Endometrium (tissue), 2 donors: ENCODE data around the gene MGRN1.

Experiments used
- FAIRE-seq: peaks from 2 replicates; lab custom pipeline; 2012; peaks lifted over from hg19 to GRCh38; lab: Jason Lieb, UNC
- donor health status: control.
- donor health status: control.

Gene MGRN1

DNA sequence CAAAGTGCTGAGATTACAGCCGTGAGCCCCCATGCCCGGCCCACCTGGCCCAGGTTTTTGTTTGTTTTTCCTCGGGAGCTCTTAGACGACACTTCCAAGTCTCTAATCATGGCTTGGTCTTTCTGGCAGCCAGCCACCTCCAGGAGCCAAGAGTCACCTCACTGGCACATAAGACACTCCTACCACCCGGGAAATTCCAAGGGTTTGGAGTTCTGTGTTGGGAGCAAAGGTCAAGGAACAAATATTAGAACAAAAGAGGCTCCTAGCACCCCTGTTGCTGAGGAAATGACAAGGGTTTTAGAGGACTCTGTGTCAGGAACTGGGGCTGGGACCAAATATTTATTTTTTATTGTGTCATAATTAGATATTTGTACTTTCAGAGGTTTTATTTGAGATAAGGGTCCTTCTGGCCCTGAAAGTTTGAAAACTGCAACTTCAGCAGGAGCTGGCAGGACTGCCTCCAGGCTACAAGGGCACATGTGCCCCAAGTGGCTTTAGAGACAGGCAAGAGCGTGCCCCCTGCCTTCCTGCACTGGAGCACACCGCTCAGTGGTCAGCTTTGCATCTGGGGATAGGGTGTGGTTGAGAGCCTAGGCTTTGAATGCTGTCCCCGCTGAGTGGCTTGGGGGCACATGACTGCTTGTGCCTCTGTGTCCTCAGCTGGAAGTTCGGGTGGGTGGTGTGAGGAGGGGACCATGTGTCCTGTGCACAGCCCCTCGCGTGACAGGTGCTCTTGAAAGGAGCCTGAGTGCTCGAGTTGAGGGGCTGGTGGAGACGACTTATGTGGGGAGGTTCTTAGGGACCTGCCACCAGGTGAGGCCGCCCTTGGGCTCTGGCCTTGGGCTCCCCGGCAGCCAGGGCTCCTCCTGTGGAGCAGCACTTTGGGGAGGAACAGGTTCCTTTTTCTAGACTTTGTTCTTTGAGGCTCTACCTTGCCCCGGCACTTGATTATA lies 29.7 kb downstream of the MGRN1 start:
- FAIRE-seq = no peak

DNA sequence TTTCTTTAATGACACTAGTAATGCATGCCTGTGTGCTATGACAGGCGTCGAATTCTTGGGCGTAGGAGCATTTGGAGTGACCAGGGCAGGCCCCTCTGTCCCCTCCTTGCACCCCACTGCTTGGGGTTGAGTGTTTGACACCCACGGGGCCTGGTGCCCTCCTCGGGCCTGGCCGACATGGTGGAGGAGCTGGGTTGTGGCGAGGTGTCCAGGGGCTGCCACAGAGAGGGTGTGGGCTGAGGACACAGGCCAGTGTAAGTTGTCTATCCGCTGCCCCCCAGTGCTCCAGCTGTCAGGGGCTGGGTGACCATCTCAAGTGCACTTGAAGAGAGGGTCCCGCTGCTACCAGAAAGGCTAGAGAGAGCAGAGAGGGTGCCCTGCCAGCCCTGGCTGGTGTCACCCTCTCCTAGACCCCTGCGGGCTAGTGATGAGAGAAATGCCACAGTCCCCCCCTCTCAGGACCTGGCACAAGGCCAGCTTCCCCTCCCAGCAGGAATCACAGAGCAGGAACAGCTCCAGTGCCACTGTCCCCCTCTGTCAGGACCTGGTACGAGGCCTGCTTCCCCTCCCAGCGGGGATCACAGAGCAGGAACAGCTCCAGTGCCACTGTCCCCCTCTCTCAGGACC lies 30.5 kb downstream of the MGRN1 start:
- FAIRE-seq = no peak

DNA sequence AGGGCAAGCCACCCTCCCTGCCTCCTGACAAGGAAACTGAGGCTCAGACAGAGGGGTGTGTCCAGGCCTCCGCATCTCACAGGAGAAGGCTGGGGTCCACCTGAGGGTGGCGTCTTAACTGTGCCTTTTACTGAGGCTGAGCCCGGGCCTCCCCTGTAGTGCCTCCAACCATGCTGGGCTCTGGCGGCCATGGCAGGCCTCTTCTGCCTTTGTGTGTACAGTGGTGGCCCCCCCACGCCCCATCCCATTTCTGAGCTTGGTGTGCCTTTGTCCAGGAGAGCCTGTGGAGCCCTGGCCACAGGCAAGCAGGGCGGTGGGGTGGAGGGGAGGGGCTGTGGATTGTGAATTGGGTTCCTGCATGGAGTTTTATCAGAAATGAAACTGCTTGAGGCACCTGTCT lies 31.2 kb downstream of the MGRN1 start:
- no peak for FAIRE-seq

DNA sequence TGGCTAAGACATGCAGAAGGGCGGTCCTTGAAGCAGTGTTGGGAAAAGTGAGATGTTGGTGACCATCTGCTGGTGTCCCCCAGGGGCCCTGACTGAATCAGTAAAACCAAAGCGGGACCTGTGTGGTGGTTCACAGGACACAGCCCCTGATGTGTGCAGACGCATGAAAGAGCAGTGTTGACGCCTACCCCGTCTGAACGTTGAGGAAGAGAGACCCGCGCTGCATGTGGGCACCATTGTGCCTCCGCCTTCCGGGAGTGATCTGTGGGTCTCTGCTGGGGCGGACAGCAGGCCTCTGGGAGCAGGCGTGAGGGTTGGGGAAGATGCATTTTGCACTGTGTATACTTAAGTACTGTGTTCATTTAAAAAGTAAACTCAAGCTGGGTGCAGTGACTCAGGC lies 31.6 kb downstream of the MGRN1 start:
- no peak for FAIRE-seq

DNA sequence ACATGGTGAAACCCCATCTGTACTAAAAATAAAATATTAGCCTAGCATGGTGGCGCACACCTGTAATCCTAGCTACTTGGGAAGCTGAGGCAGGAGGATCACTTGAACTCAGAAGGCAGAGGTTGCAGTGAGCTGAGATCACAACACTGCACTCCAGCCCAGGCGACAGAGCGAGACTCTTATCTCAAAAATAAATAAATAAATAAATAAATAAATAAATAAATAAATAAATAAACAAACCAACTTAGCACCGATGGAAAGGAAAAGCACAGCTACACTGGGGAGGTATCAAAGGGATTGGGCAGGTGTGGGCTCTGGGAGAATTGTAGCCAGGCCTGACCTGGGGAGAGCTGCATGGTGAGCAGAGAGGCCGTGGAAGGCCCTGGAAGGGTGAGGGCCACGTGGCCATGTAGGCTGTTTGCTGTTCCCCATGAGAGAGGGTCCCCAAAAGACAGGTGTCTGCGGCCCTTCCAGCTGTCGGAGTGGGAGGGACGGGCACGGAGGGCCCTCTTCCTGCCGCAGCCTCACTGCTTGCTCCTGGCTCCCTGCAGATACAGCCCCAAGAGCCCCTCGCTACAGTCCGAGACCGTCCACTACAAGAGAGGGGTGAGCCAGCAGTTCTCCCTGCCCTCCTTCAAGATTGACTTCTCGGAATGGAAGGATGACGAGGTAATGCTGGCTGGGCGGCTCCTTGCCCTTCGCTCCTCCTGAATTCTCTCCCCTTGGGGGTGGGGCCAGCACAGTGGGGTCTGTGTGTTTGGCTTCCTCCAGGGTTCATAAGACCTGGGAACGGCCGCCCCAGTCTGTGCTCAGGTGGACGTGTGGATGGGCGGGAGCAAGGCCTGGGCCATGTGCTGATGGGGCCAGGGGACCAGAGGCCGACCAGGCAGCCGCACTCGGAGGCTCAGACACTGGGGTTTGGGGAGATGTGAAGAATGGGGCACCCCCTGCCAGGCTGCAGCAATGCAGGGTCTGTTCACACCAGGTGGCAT lies 32.4 kb downstream of the MGRN1 start:
- no peak for FAIRE-seq

DNA sequence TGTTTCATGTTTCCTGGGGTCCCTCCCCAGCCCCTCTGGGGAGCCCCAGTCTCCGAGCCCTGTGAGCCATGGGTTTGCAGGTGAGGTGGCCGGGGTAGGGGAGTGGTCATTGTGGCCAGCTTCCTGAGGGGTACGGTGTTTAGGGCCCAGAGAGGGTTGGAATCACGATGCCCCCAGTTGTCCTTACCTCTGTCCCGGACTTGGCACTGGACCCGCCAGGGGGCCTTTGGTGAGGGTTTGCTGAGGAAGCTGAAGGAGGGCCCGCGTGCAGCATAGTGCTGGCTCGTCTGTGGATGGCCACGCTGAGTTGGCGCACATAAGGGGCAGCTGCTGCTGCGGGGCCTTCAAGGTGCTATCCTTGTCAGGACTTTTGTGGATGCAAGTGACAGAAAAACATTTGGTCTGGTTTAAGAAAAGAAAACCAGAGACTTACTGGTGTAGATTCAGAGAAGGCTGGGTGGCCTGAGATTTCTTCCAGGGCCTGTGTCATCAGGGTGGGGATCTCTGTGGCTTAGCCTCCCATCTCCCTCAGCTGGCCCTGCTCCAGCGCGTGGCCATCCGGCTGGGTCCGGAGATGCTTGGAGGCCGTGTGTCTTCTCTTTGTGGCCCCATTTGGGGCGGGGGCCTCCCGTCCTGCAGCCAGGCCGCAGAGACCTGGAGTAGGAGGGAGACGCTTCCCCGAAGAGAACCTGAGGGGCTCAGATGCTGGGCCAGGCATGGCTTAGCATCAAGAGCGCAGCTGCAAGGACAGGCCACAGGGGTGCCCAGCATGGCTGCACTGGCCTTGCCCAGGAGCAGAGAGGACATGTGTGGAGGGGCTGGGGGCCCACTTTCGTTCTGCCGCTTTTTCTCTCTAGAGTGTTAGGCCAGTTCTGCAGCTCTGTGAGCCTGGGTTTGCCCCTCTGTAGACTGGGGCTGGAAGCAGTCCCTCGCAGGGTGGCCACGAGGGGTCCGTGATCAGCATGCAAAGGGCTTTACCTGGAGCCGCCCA lies 35.0 kb downstream of the MGRN1 start:
- no peak for FAIRE-seq

DNA sequence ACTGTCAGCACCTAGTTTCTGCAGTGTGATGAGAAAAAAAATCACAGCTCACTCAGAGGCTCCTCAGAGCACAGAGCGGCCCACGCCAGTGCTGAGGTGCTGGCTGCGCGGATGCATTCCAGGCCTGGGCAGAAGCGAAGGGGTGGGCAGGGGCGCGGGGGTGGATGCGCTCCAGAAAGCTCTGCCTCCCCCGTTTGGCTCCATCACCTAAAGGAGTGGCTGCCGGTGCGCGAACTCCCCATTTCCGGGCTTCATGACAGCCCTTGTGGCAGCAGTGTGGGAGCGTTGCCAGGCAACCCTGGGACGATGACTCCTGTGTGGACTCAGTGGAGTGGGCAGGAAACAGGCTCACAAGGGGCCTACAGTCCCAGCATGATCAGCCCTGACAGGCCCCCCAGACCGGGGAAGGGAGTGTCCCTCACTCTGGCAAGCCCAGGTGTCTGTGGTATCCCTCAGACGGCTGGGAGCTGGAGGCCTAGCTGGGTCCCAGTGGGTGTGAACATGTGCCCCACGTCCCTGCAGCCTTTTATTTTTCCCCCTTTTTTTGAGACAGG lies 35.9 kb downstream of the MGRN1 start:
- FAIRE-seq = no peak

DNA sequence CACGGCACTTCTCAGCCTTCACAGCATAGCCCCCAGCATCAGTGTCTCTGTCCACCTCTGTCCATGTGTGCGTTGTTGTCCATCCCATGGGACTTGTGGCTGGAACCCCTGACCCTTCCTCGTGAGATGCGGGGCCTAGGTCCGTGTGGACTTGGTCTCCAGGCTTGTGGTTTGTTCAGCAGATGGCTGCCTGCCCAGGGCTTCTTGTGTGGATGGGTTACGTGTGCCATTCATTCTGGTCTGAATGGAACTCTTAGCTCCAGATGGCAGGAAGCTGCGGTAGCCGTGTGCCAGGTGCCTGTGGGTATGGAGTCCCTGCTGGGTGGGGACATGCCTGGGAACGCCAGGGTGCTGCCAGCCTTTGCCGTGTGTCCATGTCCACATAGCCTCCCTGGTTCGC lies 37.0 kb downstream of the MGRN1 start:
- no peak for FAIRE-seq

DNA sequence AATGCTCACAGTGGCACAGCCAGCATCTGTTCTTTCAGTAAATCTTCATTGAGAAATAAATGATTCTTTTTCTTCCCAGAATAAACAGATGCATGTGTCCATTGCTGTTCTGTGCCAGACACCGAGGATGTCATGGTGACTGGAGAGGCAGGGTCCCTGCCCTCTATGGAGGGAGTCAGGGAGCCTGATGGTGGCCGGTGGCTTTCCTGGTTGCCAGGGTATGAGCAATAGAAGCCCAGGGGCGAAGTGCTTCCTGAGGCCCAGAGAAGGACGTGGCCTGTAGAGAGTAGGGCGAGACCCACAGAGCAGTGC lies 38.8 kb downstream of the MGRN1 start:
- no peak for FAIRE-seq

DNA sequence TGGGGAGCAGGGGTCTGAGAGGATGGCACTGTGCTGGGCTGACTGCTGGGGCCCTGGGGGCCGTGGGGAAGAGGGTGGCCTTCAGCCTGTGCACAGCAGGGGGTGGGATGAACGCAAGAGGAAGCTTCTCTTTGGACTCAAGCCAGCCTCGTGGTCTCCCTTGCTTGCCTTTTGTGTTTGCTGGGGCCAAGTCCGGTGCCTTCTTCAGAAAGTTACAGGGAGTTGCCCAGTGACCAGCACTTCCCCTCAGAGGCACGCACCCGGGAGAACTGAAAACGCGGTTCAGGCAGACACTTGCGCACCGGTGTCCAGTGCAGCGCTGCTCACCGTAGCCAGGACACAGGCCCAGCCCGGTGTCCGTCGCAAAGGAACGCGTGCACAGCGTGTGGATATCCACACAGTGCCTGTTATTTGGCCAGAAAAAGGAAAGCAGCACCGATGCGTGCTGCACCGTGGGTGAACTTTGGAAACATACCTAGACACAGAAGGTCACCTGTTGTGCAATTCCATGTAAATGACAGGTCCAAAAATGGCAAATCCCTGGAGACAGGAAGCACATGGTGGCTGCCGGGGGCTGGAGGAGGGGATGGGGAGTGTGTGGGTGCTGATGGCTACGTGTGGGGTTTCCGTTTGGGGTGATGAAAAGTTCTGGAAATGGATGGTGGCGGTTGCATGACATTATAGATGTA lies 39.3 kb downstream of the MGRN1 start:
- no peak for FAIRE-seq

DNA sequence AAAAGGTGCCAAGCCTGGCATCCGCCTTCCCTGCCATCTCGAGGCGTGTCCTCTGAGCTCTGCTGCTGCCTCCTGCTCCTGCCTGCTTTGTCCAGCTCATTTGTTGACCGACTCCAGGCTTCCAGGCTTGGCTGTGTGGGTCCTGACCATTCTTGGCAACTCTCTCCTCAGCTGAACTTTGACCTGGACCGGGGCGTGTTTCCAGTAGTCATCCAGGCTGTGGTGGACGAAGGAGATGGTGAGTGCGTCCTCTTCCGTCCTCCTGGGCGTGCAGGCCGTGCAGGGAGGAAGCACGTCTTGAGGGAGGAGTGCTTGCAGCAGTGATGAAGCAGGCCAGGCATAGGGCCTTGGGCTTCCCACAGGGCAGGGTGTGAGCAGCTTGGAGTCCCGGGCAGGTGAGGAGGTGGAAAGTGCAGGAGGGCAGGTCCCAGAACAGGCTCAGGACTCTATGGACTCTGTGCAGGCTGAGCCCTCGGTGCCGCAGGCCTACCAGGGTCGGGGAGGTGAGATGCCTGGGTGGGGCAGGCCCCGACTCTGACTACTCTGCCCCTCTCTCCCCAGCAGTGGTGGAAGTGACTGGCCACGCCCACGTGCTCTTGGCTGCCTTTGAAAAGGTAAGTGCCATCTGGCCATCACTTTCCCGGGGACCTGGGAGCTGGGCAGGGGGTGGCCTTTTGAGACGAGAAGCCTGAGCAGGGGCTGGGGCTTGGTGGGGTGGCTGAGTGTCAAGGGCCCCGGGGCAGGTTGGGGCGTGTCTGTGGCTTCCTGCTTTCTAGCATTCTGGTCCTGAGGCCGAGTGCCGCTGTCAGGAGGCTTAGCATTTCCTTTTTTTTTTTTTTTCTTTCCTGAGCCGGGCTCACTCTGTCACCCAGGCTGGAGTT lies 40.2 kb downstream of the MGRN1 start:
- FAIRE-seq = no peak

DNA sequence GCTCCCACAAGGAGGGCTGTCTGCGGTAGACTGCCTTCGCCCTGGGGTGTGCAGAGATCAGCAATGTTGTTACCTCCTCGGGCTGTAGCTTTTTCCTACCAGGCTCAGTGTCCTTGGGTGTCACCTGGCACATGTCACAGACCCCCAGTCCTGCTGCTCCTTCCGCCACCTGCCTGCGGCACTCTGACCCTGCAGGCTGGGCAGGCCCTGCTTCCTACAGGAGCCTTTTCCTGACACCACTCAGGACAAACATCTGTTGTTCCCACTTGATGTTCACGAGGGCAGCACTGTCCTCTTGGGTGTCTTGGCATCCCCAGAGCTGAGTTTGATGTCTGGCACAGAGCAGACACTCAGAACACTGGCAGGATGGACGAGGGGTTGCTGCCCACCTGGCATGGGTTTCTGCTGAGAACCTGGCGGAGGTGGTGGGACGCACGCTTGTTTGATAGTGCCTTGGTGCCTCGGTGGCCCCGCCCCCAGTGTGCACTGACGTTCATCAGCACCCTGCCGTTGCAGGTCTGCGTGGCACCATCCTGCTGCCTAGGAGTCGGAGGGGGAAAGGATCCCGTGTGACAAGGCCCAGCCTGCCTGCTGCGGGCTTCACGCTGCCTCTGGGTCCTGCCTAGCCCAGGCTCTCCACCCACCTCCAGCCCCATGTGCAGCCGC lies 42.0 kb downstream of the MGRN1 start:
- no peak for FAIRE-seq

DNA sequence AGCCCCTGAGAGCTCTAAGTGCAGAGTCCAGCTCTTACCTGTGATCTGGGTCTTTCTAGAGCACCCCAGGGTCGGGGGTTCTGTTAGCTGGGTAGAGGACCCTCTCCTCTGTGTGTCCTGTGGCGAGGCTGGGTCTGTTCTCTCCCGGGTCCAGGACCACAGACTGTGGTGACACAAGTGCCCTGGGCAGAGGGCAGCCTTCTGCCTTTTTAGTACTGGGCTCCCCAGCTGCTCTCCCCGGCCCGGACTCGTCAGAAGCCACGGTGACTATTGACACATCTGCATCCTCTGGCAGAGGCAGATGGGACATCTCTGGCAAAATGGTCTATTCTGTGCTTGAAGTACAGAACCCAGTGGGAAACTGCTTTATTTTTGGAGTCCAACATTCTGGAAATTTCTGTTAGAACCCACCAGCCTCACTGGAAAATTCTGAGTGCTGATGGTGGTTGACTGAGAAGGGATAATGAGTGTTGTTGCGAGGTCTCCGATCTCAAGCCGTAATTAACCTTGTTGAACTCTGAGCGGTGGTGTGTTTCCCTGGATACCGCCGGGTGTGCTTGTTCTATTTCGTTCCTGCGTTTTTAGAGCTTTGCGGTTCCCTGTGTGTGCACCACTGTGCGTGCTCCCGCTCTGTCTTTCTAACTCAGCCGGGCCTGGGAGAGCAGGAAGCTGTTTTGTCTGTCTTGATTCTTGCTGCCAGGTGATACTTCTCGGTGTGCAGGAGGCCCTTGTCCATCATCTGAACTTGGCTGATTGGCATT lies 42.8 kb downstream of the MGRN1 start:
- FAIRE-seq = no peak

DNA sequence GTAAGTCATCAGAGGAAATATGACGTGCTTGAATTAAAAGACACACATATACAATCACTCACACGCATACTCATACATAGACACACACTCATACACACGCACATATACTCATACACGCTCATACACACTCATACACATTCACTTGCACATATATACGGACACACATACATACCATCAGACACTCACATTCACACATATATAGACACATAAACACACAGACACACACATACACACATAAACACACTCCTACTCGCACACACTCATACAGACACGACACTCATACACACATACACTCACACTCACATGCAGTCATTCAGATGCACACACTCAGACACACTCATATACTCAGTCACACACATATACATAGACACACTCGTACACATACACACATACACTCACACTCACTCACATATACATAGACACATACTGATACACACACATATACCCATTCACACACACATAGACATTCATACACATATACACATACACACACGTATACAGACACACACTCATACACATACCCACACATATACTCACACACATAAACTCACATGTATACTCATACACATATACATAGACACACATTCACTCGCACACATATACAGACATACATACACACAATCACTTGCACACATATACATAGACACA lies 43.8 kb downstream of the MGRN1 start:
- FAIRE-seq = no peak

DNA sequence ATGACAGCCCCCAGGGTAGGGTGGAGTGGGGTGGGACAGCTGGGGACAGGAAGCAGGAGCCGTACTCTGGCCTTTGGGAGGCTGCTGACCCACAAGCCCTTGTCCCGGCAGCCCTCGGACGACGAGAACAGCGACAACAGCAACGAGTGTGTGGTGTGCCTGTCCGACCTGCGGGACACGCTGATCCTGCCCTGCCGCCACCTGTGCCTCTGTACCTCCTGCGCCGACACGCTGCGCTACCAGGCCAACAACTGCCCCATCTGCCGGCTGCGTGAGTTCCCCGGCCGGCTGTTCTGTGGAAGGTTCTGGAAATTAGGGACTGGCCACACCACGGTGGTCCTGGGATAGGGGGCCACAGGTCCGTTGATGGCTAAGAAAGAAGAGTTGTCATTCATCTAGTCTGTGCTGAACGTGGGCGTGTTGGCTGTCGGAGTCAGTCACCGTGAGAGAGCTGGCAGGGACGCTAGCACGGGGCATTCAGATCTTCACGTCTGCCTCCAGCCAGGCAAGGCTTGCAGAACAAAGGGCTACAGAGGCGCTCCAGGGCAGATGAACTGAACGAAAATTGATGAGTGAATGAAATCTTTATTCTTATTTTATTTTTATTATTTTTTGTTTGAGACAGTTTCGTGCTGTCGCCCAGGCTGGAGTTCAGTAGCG lies 48.9 kb downstream of the MGRN1 start:
- no peak for FAIRE-seq

DNA sequence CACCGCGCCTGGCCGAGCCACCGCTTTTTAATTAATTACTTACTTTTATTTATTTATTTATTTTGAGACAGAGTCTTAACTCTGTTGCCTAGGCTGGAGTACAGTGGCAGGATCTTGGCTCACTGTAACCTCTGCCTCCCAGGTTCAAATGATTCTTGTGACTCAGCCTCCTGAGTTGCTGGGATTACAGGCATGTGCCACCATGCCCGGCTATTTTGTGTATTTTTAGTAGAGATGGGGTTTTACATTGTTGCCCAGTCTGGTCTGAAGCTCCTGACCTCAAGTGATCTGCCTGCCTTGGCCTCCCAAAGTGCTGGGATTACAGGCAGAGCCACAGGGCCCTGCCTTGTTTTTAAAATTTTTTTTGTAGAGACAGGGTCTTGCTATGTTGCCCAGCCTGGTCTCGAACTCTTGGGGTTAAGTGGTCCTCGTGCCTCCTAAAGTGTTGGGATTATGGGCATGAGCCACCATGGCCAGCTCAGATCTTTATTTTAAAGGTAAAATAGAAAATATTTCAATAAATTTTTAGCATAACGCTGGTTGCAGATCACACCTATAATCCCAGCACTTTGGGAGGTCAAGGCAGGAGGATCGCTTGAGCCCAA lies 50.4 kb downstream of the MGRN1 start:
- no peak for FAIRE-seq
